CD4-positive, alpha-beta T cell treated with Interferon gamma for 1 hour (primary cell): Measurements from ENCODE around the gene KRTAP5-9.
"Not testable (repeated sequence)": the region's sequence is repeated elsewhere in the genome, so short reads cannot be mapped to it uniquely, and the experiment has no call there.

Experiments used
- DNase-seq: peaks from one replicate; pipeline ENCODE4 v3.0.0-alpha.2; 2020

KRTAP5-9 gene, protein sequence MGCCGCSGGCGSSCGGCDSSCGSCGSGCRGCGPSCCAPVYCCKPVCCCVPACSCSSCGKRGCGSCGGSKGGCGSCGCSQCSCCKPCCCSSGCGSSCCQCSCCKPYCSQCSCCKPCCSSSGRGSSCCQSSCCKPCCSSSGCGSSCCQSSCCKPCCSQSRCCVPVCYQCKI

DNA sequence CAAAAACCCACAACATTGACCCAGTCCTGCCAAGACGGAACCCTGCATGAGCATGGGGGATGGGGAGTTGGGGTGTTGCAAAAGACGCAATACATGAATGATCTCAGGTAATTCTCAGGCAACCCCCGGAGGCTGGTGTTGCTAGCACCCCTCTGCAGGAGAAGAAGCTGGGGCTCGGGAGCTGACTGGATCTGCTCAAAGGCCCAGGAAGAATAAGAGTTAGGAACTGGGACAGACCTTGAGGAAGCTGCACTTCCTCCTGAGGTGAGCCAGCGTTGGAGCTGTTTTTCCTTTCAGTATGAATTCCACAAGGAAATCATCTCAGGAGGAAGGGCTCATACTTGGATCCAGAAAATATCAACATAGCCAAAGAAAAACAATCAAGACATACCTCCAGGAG lies at the start of gene KRTAP5-9:
Gene KRTAP5-9 (plus strand): TSS at position 301 of the 400 bp plus-strand sequence. CDS start 238 bp downstream, outside the sequence.
- no peak for DNase-seq

DNA sequence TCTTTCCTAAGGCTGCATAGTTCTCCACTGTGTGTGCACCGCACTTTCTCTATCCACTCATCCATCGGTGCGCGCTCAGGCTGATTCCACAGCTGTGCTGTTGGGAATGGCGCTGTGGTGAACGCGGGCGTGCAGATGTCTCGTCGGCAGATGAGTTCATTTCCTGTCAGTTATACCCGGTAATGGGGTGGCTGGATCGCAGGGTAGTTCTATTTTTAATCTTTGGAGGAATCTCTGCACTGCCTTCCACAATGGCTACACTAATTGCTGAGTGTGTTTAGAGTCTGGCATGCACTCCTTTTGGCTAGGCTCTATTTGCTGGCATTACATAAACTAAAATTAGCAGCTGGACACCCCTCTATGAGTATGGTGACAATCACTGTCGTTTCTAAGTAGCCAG lies 49.1 kb upstream of the KRTAP5-9 start:
- DNase-seq, result no peak

DNA sequence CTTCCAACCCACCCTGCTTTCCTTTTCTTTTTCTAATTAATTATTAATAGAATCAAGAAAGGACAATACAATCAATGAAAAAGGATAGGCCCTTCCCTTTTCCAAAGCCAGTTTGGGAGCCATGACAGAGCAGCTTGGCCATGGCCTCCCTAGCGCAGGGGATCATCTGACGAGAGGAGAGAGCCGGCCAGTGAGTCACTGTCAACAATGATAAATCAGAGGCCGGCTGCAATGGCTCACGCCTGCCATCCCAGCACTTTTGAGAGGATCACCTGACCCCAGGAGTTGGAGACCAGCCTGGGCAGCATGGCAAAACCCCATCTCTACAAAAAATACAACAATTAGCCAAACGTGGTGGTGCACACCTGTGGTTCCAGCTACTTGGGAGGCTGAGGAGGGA lies 48.7 kb upstream of the KRTAP5-9 start:
- no peak for DNase-seq

DNA sequence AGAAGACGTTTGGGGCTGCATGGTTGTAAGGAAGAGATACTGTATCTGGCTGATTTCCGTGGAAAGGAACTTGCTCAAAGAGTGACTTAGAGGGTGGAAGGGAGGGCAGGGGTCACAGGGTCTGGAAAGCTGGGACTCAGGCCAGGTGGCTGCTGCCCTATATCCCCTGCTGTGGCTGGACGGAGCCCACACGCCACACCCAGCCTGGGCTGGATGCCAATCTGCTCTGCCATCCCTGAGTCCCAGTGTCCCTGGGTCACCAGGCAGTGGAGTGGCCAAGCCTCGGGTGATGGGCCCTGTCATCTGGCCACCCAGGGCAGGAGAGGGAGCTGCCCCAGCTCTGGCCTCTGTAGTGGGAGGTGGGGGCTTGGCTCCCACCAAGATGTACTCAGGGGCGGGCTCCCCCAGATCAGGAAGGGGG lies 47.6 kb upstream of the KRTAP5-9 start:
- DNase-seq, result no peak

DNA sequence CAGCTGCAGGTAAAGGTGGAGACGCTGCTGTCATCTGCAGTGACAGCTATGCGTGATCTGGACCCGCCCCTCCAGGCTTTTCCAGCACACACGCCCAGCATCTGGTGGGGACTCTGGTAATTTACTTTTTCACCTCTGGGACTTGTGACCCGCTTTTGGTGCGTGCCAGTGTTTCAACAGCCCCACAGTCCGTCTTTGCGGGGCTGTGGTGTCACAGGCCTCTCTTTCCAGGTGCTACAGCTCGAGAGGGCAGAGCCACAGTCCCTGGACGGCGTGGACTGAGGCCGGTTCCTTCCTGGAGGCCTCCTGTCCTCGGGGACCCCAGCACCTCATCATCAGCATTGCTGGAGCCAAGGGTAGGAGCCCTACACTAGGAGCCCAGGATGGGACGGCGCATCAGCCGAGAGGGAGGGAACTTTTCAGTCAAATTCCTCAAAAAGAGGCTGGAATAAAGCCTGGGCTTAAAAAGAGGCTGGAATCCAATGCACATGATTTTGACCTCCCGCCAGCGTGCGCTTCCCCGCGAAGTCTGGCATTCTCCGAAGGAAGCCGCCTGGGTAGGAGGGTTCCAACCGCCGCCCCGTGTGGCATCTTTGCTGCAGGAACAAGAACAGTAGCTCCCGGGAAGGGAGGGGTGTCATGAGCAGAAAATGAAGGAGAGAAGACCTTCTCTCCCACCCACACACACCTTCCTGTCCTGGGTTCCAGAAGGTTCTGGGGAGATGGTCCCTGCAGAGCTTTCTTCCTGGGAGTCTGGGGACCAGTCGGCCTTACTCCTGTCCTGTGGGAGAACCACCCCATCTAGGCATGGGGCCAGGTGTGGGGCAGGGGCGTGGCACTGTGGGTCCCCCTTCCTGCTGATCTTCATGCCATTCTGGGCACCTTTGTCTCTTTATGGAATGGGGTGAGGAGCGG lies 46.9 kb upstream of the KRTAP5-9 start:
- DNase-seq, result no peak

DNA sequence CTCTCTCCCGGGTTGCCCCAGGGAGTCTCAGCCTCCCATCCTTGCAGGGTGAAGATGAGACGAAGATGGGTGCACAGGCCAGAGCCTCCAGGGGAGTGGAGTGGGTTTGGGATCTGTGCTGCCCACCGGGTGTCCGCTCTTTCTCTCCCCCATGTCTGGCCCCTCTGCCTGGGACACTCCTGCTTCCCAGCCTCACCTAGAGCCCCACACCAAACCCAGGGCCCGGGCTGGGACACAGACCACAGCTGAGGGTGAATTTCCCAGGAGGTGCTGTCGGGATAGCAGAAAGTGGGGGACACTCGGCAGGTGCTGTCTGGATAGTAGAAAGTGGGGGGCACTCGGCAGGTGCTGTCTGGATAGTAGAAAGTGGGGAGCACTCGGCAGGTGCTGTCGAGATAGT lies 46.2 kb upstream of the KRTAP5-9 start:
- DNase-seq, result no peak

DNA sequence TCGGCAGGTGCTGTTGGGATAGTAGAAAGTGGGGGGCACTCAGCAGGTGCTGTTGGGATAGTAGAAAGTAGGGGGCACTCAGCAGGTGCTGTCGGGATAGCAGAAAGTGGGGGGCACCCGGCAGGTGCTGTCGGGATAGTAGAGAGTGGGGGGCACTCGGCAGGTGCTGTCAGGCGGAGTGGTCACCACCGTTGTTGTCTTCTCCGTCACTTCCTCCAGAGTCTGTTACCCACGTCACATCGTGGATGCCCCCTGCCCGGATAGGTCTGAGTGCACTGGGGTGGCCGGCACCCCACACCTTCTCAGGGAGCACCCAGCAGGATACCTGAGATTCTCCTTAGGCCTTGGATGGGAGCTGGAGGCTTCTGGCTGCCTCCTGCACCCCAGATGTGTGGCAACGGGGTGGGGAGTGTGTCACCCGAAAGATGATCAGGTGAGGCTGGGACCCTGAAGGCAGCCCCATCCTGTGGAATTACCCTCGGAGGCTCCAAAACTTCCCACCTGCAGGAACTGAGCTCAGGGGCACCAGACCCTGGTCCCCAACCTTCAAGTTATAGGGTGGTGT lies 45.3 kb upstream of the KRTAP5-9 start:
- no peak for DNase-seq

DNA sequence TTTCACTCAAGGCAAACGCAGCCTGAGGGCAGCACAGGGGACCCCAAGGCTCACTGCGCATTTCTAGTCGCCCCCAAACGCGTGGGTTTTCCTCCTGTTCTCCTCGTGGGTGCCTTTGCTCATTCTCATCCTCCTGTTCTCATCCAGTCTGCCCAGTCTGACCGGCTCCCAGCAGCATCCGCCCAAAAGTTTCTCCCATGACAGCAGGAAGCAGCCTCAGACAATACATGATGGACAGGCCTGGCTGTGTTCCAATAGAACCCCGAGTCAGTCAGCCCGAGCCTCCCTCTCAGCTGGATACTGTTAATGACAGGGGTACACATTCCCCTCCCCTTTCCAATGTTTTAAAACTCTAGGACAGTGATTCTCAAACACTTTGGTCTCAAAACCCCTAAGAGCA lies 43.7 kb upstream of the KRTAP5-9 start:
- DNase-seq, result no peak

DNA sequence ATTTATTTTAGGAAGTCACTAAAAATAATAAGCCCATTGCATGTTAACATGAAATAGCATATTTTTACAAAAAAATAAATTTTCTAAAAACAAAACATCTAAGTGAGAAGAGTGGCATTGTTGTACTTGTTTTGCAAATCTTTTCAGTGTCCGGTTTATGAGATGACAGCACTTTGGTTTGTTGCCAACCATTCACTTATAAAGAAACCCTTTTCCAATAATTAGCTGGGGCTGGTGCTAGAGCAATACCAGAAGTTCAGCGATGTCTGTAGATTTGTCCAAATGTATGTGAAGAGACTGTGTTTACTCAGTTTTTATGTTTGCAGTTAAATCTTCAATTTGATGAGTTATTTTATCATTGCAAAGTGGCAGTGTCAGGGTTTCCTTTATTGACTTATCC lies 43.2 kb upstream of the KRTAP5-9 start:
- DNase-seq, result no peak

DNA sequence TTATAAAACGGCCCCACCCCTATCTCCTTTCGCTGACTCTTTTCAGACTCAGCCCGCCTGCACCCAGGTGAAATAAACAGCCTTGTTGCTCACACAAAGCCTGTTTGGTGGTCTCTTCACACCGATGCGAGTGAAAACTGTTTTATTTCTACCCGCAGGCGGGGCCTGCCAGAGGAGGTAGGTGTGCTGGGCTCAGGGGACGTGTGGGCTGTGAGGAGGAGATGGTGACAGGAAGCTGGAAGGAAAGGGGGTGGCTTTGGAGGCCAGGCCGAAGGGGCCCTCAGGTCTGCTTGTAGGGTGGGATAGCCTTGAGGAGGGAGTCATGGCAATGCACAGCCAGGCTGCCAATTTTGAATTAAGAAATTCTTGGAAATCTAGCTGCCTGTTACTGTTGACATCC lies 42.4 kb upstream of the KRTAP5-9 start:
- no peak for DNase-seq

DNA sequence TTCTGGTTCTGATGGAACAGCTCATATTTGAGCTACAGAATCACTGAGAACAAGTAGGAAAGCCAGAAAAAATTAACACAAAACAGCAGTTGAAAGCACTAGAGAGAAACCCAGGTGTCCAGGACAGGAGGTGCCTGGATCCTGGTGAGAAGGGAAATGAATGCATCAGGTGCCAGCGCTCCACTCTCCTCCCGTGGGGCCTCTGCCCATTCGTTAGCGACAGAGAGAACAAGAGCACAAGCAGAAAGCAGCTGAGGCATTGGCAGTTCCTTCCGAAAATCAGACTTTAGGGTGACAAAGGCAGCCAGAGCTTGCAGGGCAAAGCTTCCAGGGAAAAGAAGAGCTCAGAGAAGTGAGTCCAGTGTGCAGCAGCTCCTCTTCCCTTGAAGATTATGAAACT lies 41.1 kb upstream of the KRTAP5-9 start:
- no peak for DNase-seq

DNA sequence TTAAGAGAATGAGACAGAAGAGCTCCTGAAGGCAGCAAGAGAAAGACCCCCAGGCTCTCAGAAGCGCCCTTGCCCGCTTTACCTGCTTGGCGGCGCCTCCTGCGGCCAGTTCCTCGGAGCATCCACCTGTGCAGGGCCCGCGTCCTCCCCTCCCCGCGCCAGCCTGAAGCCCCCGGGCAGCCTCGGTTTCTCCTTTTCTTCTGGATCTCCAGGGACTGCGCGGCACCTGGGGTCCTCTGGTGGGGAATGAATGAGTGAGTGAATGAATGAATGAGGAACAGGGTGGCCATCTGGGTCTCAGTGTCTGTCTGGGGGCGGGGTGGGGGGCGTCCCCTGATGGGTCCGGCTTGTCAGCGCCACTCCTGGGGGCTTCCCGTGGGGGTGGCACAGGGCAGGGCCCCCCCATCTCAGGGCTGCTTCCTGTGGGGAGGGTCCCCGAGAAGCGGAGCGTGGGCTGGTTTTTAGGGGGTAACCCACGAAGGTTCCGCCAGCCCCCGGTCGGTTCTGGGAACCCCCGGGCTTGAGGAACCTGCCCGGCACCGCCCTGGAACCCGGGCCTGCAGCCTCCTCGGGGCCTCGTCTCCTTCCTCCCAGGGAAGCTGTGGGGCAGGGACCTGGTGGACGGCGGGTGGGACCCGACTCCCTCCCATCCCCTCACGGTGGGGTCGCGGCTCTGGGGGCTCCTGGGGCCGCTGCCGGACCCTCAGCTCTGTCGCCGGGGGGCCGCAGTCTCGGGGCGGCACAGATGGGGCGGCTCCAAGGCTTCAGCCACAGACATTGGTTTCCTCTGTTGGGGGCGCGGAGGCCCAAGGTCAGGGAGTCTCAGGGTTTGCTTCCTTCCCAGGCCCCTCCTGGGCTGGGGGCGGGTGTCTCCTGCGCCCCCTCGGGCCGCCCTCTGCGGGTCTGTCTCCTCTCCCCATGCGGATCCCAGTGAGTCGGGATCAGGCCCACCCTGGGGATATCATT lies 29.4 kb upstream of the KRTAP5-9 start:
- DNase-seq, result no peak

DNA sequence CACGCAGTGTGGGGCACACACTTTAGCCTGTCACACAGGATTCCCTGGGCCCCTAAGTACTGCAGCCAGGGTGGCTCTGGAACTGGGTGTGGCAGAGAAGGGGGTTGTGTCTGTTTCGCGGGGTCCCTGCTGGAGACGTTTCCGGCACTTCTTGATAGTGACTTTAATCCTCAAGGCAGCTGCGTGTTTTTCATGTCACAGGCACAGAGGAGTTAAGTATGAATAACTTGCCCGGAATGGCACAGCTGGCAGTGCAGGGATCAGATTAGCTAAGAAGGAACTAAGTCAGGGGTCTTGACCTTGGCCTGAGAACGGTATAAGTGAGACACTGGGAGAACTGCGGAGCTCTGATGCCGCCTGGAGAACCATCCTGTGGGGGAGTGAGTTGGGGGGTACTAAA lies 28.7 kb upstream of the KRTAP5-9 start:
- DNase-seq, result no peak

DNA sequence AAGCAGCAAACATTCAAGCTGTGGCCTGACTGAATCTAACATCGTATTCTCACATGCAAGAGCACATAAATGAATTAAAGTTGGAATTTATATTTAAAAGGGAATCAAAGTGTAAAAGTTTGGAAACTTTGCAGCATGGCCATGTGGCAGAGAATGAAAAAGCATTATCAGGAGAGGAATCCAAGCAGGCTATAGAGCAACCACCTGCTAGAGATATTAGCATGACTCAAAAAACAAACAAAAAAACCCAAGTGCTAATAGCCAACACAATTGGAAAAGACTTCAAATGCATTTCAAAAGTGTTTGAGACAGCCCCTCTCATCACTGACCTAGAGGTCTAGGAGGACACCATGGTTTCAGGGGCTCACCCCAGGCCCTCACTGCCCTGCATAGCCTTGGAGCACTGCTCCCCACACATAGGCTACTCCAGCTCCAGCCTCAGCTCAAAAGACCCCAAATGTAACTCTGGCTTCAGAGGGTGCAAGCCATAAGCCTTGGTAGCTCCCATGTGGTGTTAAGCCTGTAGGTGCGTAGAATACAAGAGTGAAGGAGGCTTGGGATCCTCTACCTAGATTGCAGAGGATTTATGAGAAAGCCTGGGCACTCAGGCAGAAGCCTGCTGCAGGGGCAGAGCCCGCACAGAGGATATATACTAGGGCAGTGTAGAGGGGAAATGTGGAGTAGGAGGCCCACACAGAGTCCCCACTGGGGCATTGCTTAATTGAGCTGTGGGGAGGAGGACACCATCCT lies 22.9 kb upstream of the KRTAP5-9 start:
- no peak for DNase-seq

DNA sequence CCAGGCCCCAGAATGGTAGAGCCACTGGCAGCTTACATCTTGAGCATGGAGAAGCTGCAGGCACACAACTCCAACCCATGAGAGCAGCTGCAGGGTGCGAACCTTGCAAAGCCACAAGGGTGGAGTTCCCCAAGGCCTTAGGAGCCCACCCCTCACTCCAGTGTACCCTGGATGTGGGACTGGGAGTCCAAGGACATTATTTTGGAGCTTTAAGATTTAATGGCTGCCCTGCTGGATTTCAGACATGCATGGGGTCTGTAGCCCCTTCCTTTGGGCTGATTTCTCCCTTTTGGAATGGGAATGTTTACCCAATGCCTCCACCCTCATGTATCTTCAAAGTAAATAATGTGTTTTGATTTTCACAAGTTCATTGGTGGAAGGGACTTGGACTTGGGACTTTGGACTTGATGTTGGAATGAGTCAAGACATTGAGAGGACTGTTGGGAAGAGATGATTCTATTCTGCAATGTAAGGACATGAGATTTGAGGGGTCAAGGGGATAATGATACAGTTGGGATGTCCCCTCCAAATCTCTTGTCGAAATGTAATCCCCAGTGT lies 22.2 kb upstream of the KRTAP5-9 start:
- no peak for DNase-seq

DNA sequence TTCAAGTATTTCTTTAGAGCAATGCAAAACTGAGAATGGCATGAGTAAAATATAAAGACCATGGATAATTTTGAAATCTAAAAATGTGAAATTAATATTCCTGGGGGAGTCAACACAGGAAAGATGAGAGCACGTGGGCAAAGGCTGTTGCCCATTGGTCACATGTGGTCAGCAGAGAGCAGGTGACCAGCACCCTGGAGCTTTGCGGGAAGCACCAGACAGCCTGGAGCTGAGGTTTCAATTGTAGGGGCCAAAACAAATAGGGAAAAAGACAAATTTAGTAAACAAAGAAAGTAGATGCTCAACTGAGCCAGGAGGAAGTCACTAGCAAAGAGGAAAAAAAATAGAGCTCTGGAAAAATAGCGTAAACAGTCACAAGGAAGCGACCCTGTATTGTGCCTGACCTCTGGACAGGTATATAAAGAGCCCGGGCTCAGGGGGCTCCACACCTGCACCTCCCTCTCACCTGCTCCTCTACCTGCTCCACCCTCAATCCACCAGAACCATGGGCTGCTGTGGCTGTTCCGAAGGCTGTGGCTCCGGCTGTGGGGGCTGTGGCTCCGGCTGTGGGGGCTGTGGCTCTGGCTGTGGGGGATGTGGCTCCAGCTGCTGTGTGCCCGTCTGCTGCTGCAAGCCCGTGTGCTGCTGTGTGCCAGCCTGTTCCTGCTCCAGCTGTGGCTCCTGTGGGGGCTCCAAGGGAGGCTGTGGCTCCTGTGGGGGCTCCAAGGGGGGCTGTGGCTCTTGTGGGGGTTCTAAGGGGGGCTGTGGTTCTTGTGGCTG lies 21.2 kb upstream of the KRTAP5-9 start, which contains the start of gene KRTAP5-7:
Gene KRTAP5-7 (plus strand): TSS at position 472 of the 780 bp plus-strand sequence. CDS start 34 bp downstream, at position 506.
- not testable (repeated sequence) for DNase-seq

DNA sequence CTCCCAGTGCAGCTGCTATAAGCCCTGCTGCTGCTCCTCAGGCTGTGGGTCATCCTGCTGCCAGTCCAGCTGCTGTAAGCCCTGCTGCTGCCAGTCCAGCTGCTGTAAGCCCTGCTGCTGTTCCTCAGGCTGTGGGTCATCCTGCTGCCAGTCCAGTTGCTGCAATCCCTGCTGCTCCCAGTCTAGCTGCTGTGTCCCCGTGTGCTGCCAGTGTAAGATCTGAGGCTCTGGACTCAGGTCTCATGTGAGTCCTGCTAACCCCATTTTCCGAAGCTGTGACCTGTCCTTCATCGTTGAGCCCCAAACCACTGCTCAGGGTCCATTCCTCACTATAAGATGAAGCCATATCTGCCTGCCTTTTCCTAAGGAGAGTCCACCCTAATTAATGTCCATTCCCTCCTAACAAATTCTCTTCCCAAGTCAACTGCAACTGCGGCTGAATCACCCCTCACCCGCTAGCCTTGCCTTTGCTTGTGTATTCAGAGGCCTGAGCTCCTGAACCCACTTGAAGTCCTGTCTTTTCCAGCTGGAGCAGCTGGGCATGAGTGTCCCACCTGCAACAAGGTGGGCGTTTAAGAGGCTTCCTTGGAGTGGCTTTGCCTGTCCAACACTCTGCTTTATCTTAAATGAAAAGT lies 20.5 kb upstream of the KRTAP5-9 start:
- DNase-seq, result no peak

DNA sequence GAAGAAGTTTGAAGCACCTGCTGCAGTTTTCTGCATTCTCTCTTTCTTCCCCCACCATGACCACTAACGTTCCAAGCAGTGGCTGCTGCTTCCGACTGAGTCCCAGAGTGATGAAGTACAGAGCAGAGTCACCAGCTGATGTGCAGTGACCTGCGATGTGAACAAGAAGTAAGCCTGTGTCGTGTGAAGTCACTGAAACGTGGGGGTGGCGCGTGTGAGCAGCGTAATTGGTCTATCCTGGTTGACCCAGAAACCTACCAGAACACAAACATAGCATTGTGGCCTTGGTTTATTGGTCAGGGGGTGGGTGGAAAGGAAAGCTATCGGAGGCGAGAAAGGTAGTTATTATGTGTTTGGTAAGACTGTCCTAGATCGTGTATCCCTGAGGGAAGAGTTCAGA lies 17.6 kb upstream of the KRTAP5-9 start:
- DNase-seq, result no peak

DNA sequence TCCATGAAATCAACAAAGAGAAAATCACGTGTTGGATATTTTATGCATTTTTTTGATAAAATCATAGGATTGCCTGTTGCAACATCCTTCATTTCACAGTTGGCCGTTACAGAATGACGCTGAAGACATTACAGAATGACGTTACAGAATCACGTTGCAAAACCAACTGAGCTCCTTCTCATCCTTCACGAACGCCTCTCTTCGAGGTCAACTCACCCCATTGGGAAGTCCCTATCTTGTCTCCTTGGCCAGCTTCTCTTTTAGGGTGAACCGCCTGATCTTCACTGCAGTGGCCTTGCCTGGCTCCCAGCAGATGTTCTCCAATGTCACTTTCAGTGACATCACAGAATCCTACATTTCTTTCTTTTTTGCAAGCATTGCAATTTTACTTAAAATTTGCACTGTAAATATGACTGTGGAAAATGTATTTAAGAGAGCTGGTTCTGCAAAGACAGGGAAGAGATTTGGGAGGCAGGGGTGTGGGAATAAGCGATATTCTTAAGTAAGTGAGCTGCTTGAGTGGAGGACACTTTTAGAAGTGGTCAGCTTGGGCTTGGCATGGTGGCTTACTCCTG lies 16.1 kb upstream of the KRTAP5-9 start:
- no peak for DNase-seq
